ENCODE data around the gene PPARG. TPM values are rescaled to one million over a fixed set of nuclear protein-coding genes. Genes with fewer than 3 reads are reported as not detected.
"Not testable (repeated sequence)": the region's sequence is repeated elsewhere in the genome, so short reads cannot be mapped to it uniquely, and the experiment has no call there.

PPARG gene
- total RNA-seq, 2 donors from 2014 or later, result 5.4 to 44.2 TPM

DNA sequence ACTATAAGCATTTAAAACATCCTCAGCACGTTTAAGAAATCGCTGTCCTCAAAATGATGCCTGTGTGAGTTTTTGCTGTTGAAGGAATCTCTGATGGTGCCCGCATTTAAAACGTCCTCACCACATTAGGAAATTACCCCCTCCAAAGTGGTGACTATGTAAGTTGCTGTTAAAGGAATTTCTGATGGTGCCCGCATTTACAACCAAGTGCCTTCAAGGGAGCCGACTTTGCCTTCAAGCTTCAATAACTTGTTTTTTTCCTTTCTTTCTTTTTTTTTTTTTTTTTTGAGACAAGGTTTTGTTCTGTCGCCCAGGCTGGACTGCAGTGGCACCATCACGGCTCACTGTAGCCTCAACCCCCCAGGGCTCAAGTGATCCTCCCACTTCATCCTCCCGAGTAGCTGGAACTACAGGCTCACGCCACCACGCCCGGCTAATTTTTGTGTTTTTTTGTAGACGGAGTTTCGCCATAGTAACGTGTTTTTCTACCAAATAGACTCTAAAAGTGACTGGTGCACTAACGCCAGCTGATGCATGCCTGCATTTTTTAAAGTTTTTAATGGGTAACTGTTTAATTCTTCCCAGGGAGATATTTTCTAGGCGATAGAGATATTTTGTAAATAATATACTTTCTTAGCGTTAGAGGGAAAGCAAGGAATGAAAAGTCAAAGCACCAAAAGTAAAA, 176.4 kb downstream of the PPARG start:
- 64 to 75% methylated on average over 18 of the region's 18 CpGs for WGBS, 2 donors
- Histone ChIP-seq H3K36me3 (replicated peaks in 1 of 2; ENCODE audit: insufficient read depth in 1 of 2, low read depth in 2 of 2) (no peaks in the 10 kb centered on the region), H3K4me1 (no peaks in the 10 kb centered on the region), H3K27me3 (no peaks in the 10 kb centered on the region), H3K9me3 (no peaks in the 10 kb centered on the region), H3K27ac (no peak overlapping the region), H3K4me3 (no peak overlapping the region)
- TF ChIP-seq POLR2A (IDR thresholded peaks at IDR 0.05), result no peak
- TF ChIP-seq, protein P1, sequence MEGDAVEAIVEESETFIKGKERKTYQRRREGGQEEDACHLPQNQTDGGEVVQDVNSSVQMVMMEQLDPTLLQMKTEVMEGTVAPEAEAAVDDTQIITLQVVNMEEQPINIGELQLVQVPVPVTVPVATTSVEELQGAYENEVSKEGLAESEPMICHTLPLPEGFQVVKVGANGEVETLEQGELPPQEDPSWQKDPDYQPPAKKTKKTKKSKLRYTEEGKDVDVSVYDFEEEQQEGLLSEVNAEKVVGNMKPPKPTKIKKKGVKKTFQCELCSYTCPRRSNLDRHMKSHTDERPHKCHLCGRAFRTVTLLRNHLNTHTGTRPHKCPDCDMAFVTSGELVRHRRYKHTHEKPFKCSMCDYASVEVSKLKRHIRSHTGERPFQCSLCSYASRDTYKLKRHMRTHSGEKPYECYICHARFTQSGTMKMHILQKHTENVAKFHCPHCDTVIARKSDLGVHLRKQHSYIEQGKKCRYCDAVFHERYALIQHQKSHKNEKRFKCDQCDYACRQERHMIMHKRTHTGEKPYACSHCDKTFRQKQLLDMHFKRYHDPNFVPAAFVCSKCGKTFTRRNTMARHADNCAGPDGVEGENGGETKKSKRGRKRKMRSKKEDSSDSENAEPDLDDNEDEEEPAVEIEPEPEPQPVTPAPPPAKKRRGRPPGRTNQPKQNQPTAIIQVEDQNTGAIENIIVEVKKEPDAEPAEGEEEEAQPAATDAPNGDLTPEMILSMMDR (IDR thresholded peaks at IDR 0.05), result no peak
- ATAC-seq (no peak), DNase-seq (no peak)
- intact Hi-C loops (cut with DNase I), result no loop called here

DNA sequence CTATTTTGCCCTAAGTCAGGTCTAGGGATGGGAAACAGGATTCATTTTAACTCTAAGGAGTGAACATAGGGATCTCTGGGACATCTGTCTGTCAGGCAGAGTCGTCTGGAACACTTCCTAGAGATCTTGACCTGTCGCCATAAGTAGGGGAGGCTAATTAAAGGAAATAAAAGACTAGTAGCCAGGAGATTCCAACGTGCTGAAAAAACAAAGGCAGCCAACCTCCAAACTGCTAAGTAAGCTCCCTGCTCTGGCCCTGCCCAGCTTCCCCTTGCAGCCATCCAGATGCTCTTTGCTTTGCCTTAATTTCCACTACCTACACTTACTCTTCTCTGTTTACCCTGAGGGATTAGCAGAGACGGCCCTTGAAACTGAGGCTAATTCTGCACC, 177.0 kb downstream of the PPARG start:
- Histone ChIP-seq H3K4me3 (no peak overlapping the region), H3K27me3 (no peaks in the 10 kb centered on the region), H3K36me3 (replicated peaks in 1 of 2; ENCODE audit: insufficient read depth in 1 of 2, low read depth in 2 of 2) (no peaks in the 10 kb centered on the region), H3K9me3 (no peaks in the 10 kb centered on the region), H3K27ac (no peak overlapping the region), H3K4me1 (no peaks in the 10 kb centered on the region)
- no peak for ATAC-seq
- no peak for DNase-seq
- intact Hi-C loops (cut with DNase I), result no loop called here
- no peak for TF ChIP-seq POLR2A (IDR thresholded peaks at IDR 0.05)
- TF ChIP-seq, protein P1 (IDR thresholded peaks at IDR 0.05), result no peak
- WGBS, 2 donors, result 37 to 38% methylated on average over 4 of the region's 4 CpGs

DNA sequence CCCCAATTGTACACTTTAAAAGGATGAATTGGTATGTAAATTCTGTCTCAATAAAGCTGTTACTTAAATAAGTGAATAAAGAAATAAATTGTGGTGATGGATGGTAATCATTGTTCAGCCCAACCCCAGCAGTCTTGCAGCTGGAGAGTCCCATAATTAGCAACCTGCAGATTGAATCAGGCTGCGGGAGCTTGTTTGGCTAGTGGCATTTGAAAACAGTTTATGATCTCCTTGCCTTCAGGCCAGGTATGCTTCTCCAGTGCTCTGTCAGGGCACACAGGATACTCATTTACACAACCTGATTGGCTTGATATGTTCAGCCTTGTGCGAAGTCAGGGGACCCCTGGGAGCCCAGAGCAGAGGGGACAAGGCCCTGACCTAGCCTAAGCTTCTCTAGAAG, 178.9 kb downstream of the PPARG start:
- DNase-seq (no peak), ATAC-seq (no peak)
- 79 to 89% methylated on average over 1 to 2 of the region's 2 CpGs for WGBS, 2 donors
- no peaks in the 10 kb centered on the region for H3K27me3 ChIP-seq
- TF ChIP-seq, protein P1 (IDR thresholded peaks at IDR 0.05), result no peak
- TF ChIP-seq POLR2A (IDR thresholded peaks at IDR 0.05), result no peak
- no peak overlapping the region for H3K4me3 ChIP-seq
- no peaks in the 10 kb centered on the region for H3K4me1 ChIP-seq
- no peaks in the 10 kb centered on the region for H3K9me3 ChIP-seq
- intact Hi-C loops (cut with DNase I), result no loop called here
- no peak overlapping the region for H3K27ac ChIP-seq
- H3K36me3 ChIP-seq (replicated peaks in 1 of 2; ENCODE audit: insufficient read depth in 1 of 2, low read depth in 2 of 2), result no peaks in the 10 kb centered on the region

DNA sequence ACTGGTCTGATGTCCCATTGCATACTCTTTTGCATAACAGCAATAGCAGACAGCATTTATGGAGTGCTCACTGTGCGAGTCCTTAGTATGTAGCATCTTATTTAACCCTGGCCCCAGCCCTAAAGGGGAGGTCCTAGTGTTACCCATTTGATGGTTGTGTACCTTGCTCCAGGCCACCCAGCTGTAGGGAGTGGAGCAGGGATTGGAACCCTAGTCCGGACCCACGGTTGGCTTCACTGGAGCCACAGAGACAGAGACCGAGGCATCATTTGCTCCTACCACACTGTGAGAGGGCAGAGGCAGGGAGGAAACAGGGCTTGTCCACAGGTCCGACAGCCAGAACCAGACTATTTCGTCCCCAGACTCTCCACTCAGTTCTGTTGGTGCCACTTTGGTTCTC, 179.4 kb downstream of the PPARG start:
- DNase-seq, result no peak
- ATAC-seq, result no peak
- Histone ChIP-seq H3K9me3 (no peaks in the 10 kb centered on the region), H3K4me3 (no peak overlapping the region), H3K36me3 (replicated peaks in 1 of 2; ENCODE audit: insufficient read depth in 1 of 2, low read depth in 2 of 2) (no peaks in the 10 kb centered on the region), H3K27ac (no peak overlapping the region), H3K4me1 (no peaks in the 10 kb centered on the region), H3K27me3 (no peaks in the 10 kb centered on the region)
- TF ChIP-seq POLR2A (IDR thresholded peaks at IDR 0.05), result no peak
- TF ChIP-seq, protein P1 (IDR thresholded peaks at IDR 0.05), result no peak
- WGBS, 2 donors, result 76 to 89% methylated on average over 6 of the region's 6 CpGs
- intact Hi-C loops (cut with DNase I), result no loop called here

DNA sequence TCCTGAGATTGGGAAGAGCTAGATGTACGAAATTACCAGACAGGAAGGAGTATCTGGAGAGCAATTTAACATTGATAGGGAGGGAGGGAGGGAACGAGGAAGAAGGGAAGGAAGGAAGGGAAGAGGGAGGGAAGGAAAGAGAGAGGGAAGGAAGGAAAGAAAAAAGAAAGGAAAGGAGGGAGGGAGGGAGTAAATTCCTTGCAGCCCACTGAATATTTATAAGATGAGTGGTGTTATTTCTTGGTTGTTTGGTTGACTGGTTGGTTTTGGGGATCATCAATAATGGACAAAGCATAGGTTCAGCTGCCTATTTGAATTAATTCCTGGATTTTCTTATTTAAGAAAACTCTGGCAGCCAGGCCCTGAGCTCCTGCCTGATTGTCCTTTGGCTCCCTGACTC, 179.9 kb downstream of the PPARG start:
- ATAC-seq (no peak), DNase-seq (no peak)
- H3K27me3 ChIP-seq, result no peaks in the 10 kb centered on the region
- intact Hi-C loops (cut with DNase I), result no loop called here
- H3K36me3 ChIP-seq (replicated peaks in 1 of 2; ENCODE audit: insufficient read depth in 1 of 2, low read depth in 2 of 2), result no peaks in the 10 kb centered on the region
- TF ChIP-seq, protein P1 (IDR thresholded peaks at IDR 0.05), result no peak
- no peak for TF ChIP-seq POLR2A (IDR thresholded peaks at IDR 0.05)
- H3K9me3 ChIP-seq, result no peaks in the 10 kb centered on the region
- H3K27ac ChIP-seq, result no peak overlapping the region
- WGBS, 2 donors, result 50 to 53% methylated on average over 2 of the region's 2 CpGs
- no peak overlapping the region for H3K4me3 ChIP-seq
- no peaks in the 10 kb centered on the region for H3K4me1 ChIP-seq

DNA sequence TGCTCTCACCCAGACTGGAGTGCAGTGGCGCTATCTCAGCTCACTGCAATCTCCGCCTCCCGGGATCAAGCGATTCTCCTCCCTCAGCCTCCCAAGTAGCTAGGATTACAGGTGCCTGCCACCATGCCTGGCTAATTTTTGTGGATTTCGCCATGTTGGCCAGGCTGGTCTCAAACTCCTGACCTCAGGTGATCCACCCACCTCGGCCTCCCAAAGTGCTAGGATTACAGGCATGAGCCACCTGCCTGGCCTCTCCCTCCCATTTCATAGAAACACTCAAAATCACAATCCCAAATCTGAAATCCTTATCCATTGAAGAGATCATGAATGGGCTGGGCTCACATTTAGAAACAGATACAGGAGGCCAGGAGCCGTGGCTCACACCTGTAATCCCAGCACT, 180.4 kb downstream of the PPARG start:
- H3K4me1 ChIP-seq; H3K9me3 ChIP-seq; H3K36me3 ChIP-seq (replicated peaks in 1 of 2; ENCODE audit: insufficient read depth in 1 of 2, low read depth in 2 of 2); H3K4me3 ChIP-seq; H3K27ac ChIP-seq; intact Hi-C loops (cut with DNase I); ATAC-seq; DNase-seq; H3K27me3 ChIP-seq: not testable (repeated sequence)
- WGBS, 2 donors, result 52 to 59% methylated on average over 5 to 7 of the region's 7 CpGs

Measured in body of pancreas (tissue), 4 donors.